Measurements from ENCODE around the gene GAL3ST2. TPM values are rescaled to one million over a fixed set of nuclear protein-coding genes. Genes with fewer than 3 reads are reported as not detected.
A peak's percentile ranks its signal among the peaks of the same experiment; 100 is the strongest.
"Not testable (repeated sequence)": the region's sequence is repeated elsewhere in the genome, so short reads cannot be mapped to it uniquely, and the experiment has no call there.

Gene GAL3ST2
- total RNA-seq, 1 donor from 2014 or later, result not detected

DNA sequence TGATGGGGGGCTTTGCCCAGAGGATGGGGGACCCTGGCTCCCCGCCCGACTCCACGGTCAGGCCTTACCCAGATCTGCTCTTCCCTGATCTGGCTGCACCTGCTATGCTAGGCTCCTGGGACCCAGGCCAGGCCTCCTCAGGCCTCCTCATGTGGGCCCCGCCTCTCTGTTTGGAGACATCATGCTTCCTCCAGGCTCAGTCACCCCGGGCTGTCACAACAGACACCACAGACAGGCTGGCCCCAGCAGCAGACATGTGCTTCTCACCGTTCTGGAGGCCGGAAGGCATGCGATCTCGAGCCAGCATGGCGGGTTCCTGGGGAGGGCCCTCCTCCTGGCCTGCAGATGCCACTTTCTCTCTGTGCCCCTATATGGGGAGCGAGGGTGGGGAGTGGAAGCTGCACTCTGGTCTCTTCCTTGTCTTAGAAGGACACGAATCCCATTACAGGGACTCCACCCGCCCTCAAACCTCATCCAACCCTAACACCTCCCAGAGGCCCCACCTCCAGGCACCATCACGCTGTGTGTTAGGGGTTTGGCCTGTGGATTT is 21.5 kb downstream of the GAL3ST2 start:
- no peak overlapping the region for H3K4me3 Mint-ChIP-seq (ENCODE audit: unreplicated experiment)
- peaks cover 4% of the 10 kb centered on the region for H3K36me3 Mint-ChIP-seq (ENCODE audit: low read depth, unreplicated experiment)
- DNase-seq (ENCODE audit: low spot score), result peak; percentile 2
- peaks cover 10% of the 10 kb centered on the region for H3K27me3 Mint-ChIP-seq (ENCODE audit: unreplicated experiment)
- H3K27ac Mint-ChIP-seq (ENCODE audit: unreplicated experiment), result no peak overlapping the region
- TF ChIP-seq, protein P1, sequence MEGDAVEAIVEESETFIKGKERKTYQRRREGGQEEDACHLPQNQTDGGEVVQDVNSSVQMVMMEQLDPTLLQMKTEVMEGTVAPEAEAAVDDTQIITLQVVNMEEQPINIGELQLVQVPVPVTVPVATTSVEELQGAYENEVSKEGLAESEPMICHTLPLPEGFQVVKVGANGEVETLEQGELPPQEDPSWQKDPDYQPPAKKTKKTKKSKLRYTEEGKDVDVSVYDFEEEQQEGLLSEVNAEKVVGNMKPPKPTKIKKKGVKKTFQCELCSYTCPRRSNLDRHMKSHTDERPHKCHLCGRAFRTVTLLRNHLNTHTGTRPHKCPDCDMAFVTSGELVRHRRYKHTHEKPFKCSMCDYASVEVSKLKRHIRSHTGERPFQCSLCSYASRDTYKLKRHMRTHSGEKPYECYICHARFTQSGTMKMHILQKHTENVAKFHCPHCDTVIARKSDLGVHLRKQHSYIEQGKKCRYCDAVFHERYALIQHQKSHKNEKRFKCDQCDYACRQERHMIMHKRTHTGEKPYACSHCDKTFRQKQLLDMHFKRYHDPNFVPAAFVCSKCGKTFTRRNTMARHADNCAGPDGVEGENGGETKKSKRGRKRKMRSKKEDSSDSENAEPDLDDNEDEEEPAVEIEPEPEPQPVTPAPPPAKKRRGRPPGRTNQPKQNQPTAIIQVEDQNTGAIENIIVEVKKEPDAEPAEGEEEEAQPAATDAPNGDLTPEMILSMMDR (IDR thresholded peaks at IDR 0.05; ENCODE audit: unreplicated experiment), result no peak
- no peaks in the 10 kb centered on the region for H3K9me3 Mint-ChIP-seq (ENCODE audit: unreplicated experiment)
- no peaks in the 10 kb centered on the region for H3K4me1 Mint-ChIP-seq (ENCODE audit: unreplicated experiment)

DNA sequence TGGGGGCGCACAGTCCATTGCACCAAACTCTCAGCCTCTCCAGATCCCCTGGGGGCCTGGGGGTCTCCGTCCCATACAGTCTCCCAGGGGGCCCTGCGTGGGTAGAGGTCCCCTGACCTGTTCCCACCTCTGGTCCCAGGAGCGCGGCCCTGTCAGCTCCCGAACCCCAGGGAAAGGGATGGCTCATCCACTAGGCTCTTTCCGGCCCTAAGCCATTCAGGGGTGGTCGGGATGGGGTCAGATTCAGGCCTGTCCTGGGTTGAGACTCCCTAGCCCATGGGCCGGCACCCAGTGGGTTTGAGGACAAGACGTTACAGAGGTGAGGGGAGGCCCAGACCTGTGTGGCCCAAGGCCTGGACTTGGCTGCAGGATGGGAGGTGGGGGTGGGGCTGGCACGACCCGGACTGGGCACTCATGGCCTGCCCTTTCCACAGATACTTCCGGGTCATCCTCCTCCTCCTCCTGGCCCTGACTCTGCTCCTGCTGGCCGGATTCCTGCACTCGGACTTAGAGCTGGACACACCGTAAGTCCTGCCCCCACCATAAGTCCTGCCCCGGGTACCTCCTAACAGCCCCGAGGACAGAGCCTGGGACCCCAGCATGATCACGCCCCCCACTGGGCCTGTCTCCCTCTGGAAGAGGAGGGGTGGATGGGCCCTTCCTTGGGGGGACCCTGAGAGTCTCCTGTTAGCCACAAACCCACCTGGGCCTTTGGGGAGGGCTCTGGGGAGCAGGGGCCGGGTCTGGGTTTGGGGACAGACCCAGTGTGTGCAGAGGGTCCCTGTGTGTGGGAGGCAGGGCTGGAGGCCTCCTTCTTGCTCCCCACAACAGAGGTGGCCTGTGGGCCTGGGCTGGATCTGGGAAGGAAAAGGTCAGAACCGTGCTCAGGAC is 22.3 kb downstream of the GAL3ST2 start:
- Mint-ChIP-seq H3K9me3 (ENCODE audit: unreplicated experiment) (no peaks in the 10 kb centered on the region), H3K27me3 (ENCODE audit: unreplicated experiment) (peaks cover 10% of the 10 kb centered on the region), H3K4me1 (ENCODE audit: unreplicated experiment) (no peaks in the 10 kb centered on the region), H3K4me3 (ENCODE audit: unreplicated experiment) (no peak overlapping the region), H3K27ac (ENCODE audit: unreplicated experiment) (no peak overlapping the region), H3K36me3 (ENCODE audit: low read depth, unreplicated experiment) (peaks cover 4% of the 10 kb centered on the region)
- TF ChIP-seq, protein P1 (IDR thresholded peaks at IDR 0.05; ENCODE audit: unreplicated experiment), result no peak
- peak; percentile 2 for DNase-seq (ENCODE audit: low spot score)

GRCh38 chr2:241799522-241800197 is 23.0 kb downstream of the GAL3ST2 start:
- TF ChIP-seq, protein P1 (IDR thresholded peaks at IDR 0.05; ENCODE audit: unreplicated experiment), result no peak
- DNase-seq (ENCODE audit: low spot score), result peak; percentile 3
- Mint-ChIP-seq H3K4me1 (ENCODE audit: unreplicated experiment) (no peaks in the 10 kb centered on the region), H3K36me3 (ENCODE audit: low read depth, unreplicated experiment) (peaks cover 4% of the 10 kb centered on the region), H3K9me3 (ENCODE audit: unreplicated experiment) (no peaks in the 10 kb centered on the region), H3K4me3 (ENCODE audit: unreplicated experiment) (no peak overlapping the region), H3K27me3 (ENCODE audit: unreplicated experiment) (peaks cover 10% of the 10 kb centered on the region), H3K27ac (ENCODE audit: unreplicated experiment) (no peak overlapping the region)

GRCh38 chr2:241800198-241800903 is 23.7 kb downstream of the GAL3ST2 start:
- H3K4me1 Mint-ChIP-seq (ENCODE audit: unreplicated experiment); H3K4me3 Mint-ChIP-seq (ENCODE audit: unreplicated experiment); H3K9me3 Mint-ChIP-seq (ENCODE audit: unreplicated experiment); H3K27ac Mint-ChIP-seq (ENCODE audit: unreplicated experiment); H3K36me3 Mint-ChIP-seq (ENCODE audit: low read depth, unreplicated experiment): not testable (repeated sequence)
- H3K27me3 Mint-ChIP-seq (ENCODE audit: unreplicated experiment), result peaks cover 10% of the 10 kb centered on the region
- DNase-seq (ENCODE audit: low spot score), result peak; percentile 2

All from endothelial cell (in vitro differentiated cells).